ENCODE results near the gene LRFN3.

LRFN3 gene

GRCh38 chr19:35958660-35959039, 22.5 kb downstream of the LRFN3 start:
- TF ChIP-seq, protein P1, sequence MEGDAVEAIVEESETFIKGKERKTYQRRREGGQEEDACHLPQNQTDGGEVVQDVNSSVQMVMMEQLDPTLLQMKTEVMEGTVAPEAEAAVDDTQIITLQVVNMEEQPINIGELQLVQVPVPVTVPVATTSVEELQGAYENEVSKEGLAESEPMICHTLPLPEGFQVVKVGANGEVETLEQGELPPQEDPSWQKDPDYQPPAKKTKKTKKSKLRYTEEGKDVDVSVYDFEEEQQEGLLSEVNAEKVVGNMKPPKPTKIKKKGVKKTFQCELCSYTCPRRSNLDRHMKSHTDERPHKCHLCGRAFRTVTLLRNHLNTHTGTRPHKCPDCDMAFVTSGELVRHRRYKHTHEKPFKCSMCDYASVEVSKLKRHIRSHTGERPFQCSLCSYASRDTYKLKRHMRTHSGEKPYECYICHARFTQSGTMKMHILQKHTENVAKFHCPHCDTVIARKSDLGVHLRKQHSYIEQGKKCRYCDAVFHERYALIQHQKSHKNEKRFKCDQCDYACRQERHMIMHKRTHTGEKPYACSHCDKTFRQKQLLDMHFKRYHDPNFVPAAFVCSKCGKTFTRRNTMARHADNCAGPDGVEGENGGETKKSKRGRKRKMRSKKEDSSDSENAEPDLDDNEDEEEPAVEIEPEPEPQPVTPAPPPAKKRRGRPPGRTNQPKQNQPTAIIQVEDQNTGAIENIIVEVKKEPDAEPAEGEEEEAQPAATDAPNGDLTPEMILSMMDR (conservative IDR thresholded peaks at IDR 0.05; ENCODE audit: low read length), result no peak
- no peak for TF ChIP-seq EZH2phosphoT487 (IDR thresholded peaks at IDR 0.05; ENCODE audit: borderline replicate concordance)
- H3K4me2 ChIP-seq (ENCODE audit: low read depth, low read length, poor library complexity, severe bottlenecking), result no peak overlapping the region

GRCh38 chr19:35959040-35959967, 23.1 kb downstream of the LRFN3 start:
- Histone ChIP-seq H3K9me2 (replicated peaks; ENCODE audit: low read depth, low read length) (no peaks in the 10 kb centered on the region), H3K9ac (ENCODE audit: low read depth, low read length, poor library complexity, severe bottlenecking) (no peak overlapping the region), H3K4me2 (ENCODE audit: low read depth, low read length, poor library complexity, severe bottlenecking) (no peak overlapping the region), H3K4me1 (ENCODE audit: insufficient read depth, low read length, poor library complexity, severe bottlenecking) (no peaks in the 10 kb centered on the region), H3K9me3 (ENCODE audit: insufficient read depth, low read depth, low read length) (no peaks in the 10 kb centered on the region), H4K20me1 (ENCODE audit: insufficient read depth, low read length, poor library complexity, severe bottlenecking) (no peaks in the 10 kb centered on the region), H3F3A (ENCODE audit: low read depth) (no peaks in the 10 kb centered on the region), H3K79me2 (ENCODE audit: insufficient read depth, low read length) (no peaks in the 10 kb centered on the region), H3K36me3 (ENCODE audit: insufficient read depth, low read length) (no peaks in the 10 kb centered on the region), H2AFZ (ENCODE audit: low read length) (no peak overlapping the region), H3K4me3 (ENCODE audit: low read length, poor library complexity, severe bottlenecking) (no peak overlapping the region), H3K27me3 (ENCODE audit: insufficient read depth, low read length, poor library complexity, severe bottlenecking) (no peaks in the 10 kb centered on the region)
- no peak for TF ChIP-seq EZH2phosphoT487 (IDR thresholded peaks at IDR 0.05; ENCODE audit: borderline replicate concordance)
- TF ChIP-seq, protein P1 (conservative IDR thresholded peaks at IDR 0.05; ENCODE audit: low read length), result no peak

More at GRCh38 chr19:35958660-35959039, 22.5 kb downstream of the LRFN3 start:
- Histone ChIP-seq H3K9me2 (replicated peaks; ENCODE audit: low read depth, low read length) (no peaks in the 10 kb centered on the region), H3K36me3 (ENCODE audit: insufficient read depth, low read length) (no peaks in the 10 kb centered on the region), H3K4me1 (ENCODE audit: insufficient read depth, low read length, poor library complexity, severe bottlenecking) (peaks cover 5% of the 10 kb centered on the region), H3F3A (ENCODE audit: low read depth) (no peaks in the 10 kb centered on the region), H2AFZ (ENCODE audit: low read length) (no peak overlapping the region), H3K9me3 (ENCODE audit: insufficient read depth, low read depth, low read length) (no peaks in the 10 kb centered on the region), H3K9ac (ENCODE audit: low read depth, low read length, poor library complexity, severe bottlenecking) (no peak overlapping the region), H4K20me1 (ENCODE audit: insufficient read depth, low read length, poor library complexity, severe bottlenecking) (no peaks in the 10 kb centered on the region), H3K27me3 (ENCODE audit: insufficient read depth, low read length, poor library complexity, severe bottlenecking) (no peaks in the 10 kb centered on the region), H3K79me2 (ENCODE audit: insufficient read depth, low read length) (no peaks in the 10 kb centered on the region), H3K4me3 (ENCODE audit: low read length, poor library complexity, severe bottlenecking) (no peak overlapping the region)

- H3K4me2 ChIP-seq (ENCODE audit: low read depth, low read length, poor library complexity, severe bottlenecking), result no peak overlapping the region
- no peaks in the 10 kb centered on the region for H3K27me3 ChIP-seq (ENCODE audit: insufficient read depth, low read length, poor library complexity, severe bottlenecking)
- no peaks in the 10 kb centered on the region for H4K20me1 ChIP-seq (ENCODE audit: insufficient read depth, low read length, poor library complexity, severe bottlenecking)
- no peaks in the 10 kb centered on the region for H3K36me3 ChIP-seq (ENCODE audit: insufficient read depth, low read length)
- no peaks in the 10 kb centered on the region for H3K4me1 ChIP-seq (ENCODE audit: insufficient read depth, low read length, poor library complexity, severe bottlenecking)
- H3F3A ChIP-seq (ENCODE audit: low read depth), result no peaks in the 10 kb centered on the region
- no peak overlapping the region for H3K4me3 ChIP-seq (ENCODE audit: low read length, poor library complexity, severe bottlenecking)
- no peaks in the 10 kb centered on the region for H3K9me2 ChIP-seq (replicated peaks; ENCODE audit: low read depth, low read length)
- H3K9me3 ChIP-seq (ENCODE audit: insufficient read depth, low read depth, low read length), result no peaks in the 10 kb centered on the region
- no peak overlapping the region for H3K9ac ChIP-seq (ENCODE audit: low read depth, low read length, poor library complexity, severe bottlenecking)
- H2AFZ ChIP-seq (ENCODE audit: low read length), result no peak overlapping the region
- no peaks in the 10 kb centered on the region for H3K79me2 ChIP-seq (ENCODE audit: insufficient read depth, low read length)
- no peak for TF ChIP-seq EZH2phosphoT487 (IDR thresholded peaks at IDR 0.05; ENCODE audit: borderline replicate concordance)
- TF ChIP-seq, protein P1 (conservative IDR thresholded peaks at IDR 0.05; ENCODE audit: low read length), result no peak
These were observed 23.8 kb downstream of the LRFN3 start for GRCh38 chr19:35959968-35960320.
